Kidney epithelial cell (primary cell): ENCODE measurements around the gene CPLANE2. TPM values are rescaled to one million over a fixed set of nuclear protein-coding genes. Genes with fewer than 3 reads are reported as not detected.
"Not testable (repeated sequence)": the region's sequence is repeated elsewhere in the genome, so short reads cannot be mapped to it uniquely, and the experiment has no call there.

Source experiments
- DNase-seq: peaks from one replicate; pipeline ENCODE4 v3.0.0-alpha.2; 2010; ENCODE audit warnings: low read depth
- H3K27me3 ChIP-seq: 2 replicates; pipeline ENCODE4 v1.6.0; 2011; ENCODE audit warnings: low read length; ENCODE audit not compliant: control insufficient read depth, insufficient read depth
- H3K36me3 ChIP-seq: 2 replicates; pipeline ENCODE4 v1.5.1; 2011; ENCODE audit warnings: low read length; ENCODE audit not compliant: control insufficient read depth, insufficient read depth
- H3K4me3 ChIP-seq: 2 replicates; pipeline ENCODE4 v1.5.1; 2011; ENCODE audit warnings: low read depth, mild to moderate bottlenecking, control low read depth, low read length
- CTCF ChIP-seq: IDR thresholded peaks from 2 replicates; pipeline ENCODE4 v1.5.1; 2011; ENCODE audit warnings: mild to moderate bottlenecking, moderate library complexity, low read length, control low read depth, inconsistent platforms; ENCODE audit not compliant: insufficient read depth, poor library complexity, severe bottlenecking
- total RNA-seq: library from RNA; depleted of rRNA; stranded (reverse); fragments of >200 nt; gene quantifications from 2 replicates; pipeline ENCODE4 v1.2.3, GENCODE V29; 2015

The CPLANE2 gene
- total RNA-seq, 1 donor from 2014 or later = 3.5 TPM

- peaks cover 2% of the 10 kb centered on the region for H3K36me3 ChIP-seq
- no peaks in the 10 kb centered on the region for H3K27me3 ChIP-seq
Measured at GRCh38 chr1:16248007-16248436, 11.0 kb upstream of the CPLANE2 start.

GRCh38 chr1:16247441-16247840, 10.5 kb upstream of the CPLANE2 start:
- H3K36me3 ChIP-seq = peaks cover 2% of the 10 kb centered on the region
- no peaks in the 10 kb centered on the region for H3K27me3 ChIP-seq
- no peak for DNase-seq
- no peak for TF ChIP-seq CTCF
- no peak overlapping the region for H3K4me3 ChIP-seq

More at GRCh38 chr1:16248007-16248436, 11.0 kb upstream of the CPLANE2 start:
- no peak overlapping the region for H3K4me3 ChIP-seq
- DNase-seq = no peak
- TF ChIP-seq CTCF = no peak

- TF ChIP-seq CTCF = no peak
- Histone ChIP-seq H3K27me3 (no peaks in the 10 kb centered on the region), H3K36me3 (peaks cover 2% of the 10 kb centered on the region), H3K4me3 (no peak overlapping the region)
- no peak for DNase-seq
Measured at GRCh38 chr1:16246961-16247360, 10.0 kb upstream of the CPLANE2 start.

GRCh38 chr1:16246239-16246638, 9.3 kb upstream of the CPLANE2 start:
- DNase-seq, H3K4me3 ChIP-seq, H3K27me3 ChIP-seq, H3K36me3 ChIP-seq: not testable (repeated sequence)

- no peak for DNase-seq
- H3K4me3 ChIP-seq = no peak overlapping the region
- TF ChIP-seq CTCF = no peak
- H3K36me3 ChIP-seq = peaks cover 2% of the 10 kb centered on the region
- no peaks in the 10 kb centered on the region for H3K27me3 ChIP-seq
Measured at GRCh38 chr1:16245476-16246196, 8.7 kb upstream of the CPLANE2 start.

- TF ChIP-seq CTCF = no peak
- peaks cover 2% of the 10 kb centered on the region for H3K36me3 ChIP-seq
- no peak for DNase-seq
- no peaks in the 10 kb centered on the region for H3K27me3 ChIP-seq
- no peak overlapping the region for H3K4me3 ChIP-seq
Measured at GRCh38 chr1:16244650-16245285, 7.8 kb upstream of the CPLANE2 start.
